COLO668 (cell line): ENCODE measurements around the gene PCDH9.

ENCODE experiments used
- DNase-seq: peaks from one replicate; lab custom pipeline; 2025; ENCODE audit not compliant: unreplicated experiment; lab: John Stamatoyannopoulos, UW

PCDH9 gene

DNA sequence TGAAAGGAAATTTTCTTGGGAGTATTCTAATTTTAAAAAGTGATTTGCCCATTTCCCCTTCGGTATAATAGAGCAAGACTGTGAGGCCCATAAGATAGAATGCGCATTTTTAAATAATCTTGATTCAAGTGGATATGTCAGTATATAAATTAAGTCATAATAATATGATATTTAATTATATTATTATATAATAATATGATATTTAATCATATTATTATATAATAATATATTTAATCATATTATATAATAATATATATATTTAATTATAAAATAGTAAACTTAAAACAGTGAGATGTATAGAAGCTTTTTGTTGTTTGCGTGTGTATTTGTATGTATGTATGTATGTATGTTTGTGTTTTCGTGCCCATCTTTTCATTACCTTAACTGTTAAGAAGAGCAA lies 682.5 kb downstream of the PCDH9 start:
- DNase-seq: no peak

DNA sequence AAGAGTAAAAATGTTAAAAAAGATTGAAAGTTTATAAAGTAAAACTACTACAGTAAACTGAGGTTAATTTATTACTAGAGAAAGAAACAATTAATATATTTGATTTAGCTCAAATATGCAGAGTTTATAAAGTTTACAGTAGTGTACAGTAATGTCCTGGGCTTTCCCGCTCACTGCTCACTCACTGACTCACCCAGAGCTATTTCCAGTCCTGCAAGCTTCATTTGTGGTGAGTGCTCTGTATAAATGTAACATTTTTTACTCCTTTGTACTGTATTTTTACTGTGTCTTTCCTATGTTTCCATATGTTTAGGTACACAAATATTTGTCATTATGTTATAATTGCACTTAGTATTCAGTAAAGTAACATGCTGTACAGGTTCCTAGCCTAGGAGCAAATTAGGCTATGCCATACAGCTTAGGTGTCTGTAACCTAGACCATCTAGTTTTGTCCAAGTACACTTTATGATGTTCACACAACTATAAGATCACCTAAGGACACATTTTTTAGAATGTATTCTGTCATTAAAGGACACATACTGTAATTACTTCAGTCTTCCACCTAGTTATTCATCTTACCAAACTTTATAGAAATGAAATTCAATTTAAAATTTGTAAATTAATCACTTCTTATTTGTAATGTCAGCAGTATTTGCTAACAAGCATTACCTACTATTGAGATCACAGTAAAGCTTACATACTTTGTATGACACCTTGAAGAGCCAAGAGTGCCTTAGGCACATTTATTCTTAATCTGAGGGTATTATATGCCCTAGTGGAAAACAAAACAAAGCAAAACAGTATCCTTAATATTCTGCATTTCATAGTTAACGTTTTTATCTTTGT lies 683.4 kb downstream of the PCDH9 start:
- no peak for DNase-seq

DNA sequence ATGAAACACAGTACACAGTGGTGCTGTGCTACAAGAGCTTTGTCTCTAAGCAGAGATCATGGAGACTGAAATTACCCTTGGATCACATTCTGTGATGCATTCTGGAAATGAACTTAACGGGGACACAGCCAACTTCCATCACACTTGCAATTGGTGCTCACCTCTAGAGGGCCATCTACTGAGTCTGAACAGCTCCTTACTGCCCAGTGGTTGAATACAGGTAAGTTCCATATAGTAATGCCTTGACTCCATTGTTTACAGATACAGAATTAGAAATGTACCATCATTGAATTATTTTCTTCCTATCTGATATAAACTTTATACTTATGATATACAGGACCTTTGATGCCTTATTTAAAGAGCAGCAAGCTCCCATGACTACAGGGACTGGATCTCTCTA lies 686.4 kb downstream of the PCDH9 start:
- DNase-seq: no peak

DNA sequence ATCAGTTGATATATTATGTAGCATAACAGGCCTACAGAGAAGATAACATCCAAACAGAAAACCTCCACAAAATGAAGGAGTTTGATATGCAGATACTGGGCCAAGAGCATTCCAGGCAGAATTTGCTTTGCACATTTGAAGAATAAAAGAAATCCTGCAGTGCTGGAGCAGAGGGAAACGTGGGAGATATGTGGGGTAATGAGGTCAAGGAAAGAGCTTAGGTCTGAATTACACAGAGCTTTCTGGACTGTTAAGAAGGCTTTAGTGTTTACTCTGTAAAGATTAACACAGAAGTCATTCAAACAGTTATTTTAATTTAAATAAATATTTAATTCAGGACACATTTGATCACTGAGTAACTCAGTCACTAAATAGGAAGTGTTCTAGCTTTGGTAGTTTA lies 692.7 kb downstream of the PCDH9 start:
- no peak for DNase-seq

DNA sequence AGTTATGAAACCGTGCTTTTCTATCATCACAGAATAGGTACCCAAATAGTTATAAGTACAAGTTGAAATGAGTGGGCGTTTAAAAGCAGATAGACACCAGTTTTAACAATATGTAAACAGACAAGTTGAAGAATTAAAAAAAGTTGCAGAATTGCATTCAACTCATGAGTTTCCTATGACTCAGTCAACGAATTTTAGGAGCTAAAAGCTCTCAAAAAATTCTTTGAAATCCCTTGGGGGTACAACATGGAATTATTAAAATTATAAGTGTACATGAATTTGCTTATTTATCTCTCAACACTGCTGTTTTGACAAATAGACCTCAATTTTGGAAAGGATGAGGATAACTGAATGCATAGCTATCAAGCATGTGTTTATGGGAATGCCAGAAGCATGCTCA lies 693.4 kb downstream of the PCDH9 start:
- no peak for DNase-seq

DNA sequence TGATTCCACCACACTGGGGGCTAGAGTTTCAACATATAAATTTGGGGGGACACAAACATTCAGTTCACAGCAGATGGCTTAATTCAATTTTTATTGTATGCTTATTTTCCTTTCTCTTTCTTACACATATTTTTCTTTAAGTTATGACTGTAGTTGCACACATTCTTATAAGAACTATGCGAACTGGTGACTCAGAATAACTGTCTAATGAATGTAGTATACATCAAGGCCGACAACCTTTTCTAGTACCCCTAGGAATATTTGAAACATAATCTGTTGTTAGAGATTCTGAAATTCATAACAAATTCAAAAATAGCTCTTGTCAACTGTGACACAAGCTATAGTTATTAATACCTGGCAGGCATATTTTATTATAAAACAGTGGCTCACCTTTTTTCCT lies 695.6 kb downstream of the PCDH9 start:
- no peak for DNase-seq

DNA sequence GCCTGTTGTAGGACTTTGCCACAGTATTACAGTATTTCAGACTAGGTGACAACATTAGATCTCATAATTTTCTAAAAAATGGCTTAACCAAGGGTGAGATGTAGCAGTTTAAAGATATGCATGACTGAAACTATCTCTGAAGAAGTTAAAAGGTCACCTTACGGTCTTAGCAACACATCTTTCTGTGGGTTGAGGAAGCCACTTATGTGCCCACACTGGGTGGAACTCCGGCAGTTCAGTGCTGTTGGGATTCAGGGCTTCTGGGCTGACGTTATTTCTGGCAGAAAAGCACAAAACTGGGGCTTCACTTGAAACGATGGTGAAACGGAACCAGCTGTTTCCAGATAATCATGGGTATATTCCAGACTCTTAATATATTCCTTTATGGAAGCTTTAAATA lies 697.3 kb downstream of the PCDH9 start:
- DNase-seq: no peak

DNA sequence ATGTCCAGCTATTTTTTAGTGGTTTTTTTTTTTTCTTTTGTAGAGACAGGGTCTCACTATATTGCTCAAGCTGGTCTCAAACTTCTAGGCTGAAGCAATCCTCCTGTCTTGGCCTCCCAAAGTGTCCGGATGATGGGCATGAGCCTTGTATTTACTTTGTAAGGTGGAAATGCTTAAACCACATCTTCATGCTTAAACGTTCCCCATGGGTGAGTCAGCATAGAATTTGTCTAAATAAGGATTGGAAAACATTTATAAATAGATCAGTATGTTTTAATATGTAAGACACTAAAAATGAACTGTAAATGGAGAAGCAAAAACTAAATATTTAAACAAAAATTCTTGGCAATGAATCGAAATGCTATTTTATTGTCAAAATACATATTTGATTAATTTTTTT lies 698.0 kb downstream of the PCDH9 start:
- no peak for DNase-seq

DNA sequence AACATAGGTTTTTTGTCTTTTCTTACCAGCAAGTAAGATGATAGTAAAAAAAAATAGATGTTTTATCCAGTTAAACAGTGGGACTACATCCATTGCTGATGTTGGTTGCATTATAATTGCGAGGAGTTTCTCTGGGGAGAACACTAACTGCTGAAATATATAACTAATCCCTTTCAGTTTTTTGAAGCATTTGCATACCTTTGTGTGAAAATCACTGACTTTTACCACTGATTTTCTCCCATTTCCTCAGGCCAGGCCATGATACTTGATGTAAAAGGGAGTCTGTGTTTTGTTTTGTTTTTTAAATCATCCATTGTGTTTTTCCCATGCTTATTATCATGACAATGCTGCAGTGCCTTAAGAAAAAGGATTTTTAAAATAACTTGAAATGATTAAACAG lies 699.5 kb downstream of the PCDH9 start:
- DNase-seq: no peak

DNA sequence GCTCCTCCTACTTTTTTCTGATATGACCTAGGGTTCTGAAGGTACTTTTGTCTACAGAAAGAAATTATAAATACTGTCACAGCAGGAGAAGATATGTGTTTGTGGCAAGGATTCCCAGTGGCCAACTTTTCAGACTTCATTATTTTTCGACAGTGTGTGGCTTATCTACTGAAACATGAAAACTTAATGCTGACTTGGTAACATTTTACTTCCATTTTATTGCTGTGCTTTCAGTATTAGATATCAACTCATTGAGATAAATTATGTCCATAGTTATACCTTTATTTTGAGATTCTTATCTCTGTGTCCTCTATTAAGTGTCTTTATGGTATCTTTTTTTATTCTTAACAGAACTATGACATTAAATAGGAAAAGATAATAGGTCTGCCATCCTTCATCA lies 700.0 kb downstream of the PCDH9 start:
- no peak for DNase-seq

DNA sequence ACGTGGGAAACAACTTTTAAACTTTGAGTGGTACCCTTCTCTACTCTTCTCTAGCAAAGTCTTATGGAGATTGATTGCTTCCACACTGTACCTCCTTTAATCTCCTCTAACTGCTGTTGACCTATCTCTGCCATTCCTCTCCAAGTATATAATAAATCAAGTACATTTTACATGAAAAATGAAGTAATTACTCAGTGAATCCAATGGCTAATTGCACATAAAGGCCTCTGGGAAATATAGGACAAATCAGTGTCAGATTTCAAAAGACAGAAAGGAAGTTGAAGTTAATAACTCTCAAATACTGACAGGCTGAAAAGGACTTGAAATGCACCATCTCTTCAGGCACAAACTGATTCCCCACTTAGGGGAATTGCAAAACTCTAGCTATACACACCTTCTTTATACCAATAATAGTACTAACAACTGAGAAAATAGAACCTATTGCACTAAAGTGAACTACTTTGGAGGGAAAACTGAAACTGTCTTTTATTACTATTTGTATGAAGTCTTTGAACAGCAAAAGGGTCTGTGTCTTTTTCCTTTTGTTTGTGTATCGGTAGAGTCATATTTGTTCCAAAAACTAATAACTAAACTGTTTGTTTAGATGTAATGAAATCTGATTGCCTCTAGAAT lies 701.1 kb downstream of the PCDH9 start:
- no peak for DNase-seq

DNA sequence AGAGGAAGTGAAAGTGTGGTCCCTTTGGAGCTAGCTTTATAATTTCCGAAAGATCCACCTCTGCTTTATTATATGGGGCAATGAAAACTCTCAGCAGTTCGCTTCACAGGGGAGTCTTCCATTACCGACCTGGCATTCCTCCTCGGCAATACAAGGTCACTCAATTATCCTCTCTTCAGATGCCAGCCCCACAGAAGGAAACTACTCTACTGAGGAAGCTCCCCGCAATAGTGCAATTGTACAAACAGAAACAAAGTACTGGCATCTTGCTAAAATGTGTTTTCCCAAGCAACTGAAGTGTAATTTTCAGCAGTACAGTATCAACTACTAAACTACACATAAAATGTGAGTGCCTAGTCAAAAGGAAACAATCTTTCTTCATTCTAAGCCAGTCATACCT lies 702.0 kb downstream of the PCDH9 start:
- no peak for DNase-seq

DNA sequence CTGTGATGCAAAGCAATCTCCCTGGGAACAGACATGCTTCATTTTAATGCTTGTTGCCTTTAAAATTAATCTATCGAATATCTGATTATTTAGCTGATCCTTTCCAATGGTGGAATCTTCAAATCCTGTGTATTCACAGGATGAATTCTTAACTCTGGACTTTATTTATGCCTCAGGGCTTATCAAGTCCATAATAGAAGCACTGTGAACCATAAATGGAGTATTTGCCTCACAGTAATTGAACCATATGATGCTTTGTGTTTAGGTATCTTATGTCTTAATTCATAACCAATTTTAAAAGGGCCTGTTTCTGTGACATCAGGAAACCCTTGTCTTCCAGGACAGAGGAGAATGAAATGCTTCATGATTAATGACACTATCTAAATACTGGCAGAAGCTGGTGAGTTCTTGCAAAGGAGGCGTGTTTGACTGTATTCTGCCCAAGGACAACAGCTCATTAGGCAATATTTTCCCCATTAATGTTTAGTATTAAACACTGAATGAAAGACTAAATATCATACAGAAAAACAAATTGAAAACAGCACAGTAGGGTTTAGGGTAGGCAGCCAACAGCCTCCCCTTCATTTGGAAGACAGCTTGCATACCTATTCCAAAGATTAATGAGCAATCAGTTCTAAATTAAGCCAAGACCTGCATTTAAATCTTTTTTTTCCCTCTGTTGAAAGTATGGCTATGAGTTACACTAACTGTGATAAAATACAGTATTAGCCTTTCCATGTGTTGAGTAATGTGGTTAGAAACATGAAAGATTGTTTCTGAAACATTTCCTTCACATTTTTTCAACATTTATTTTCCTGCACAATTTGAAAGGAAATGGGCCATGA lies 709.4 kb downstream of the PCDH9 start:
- DNase-seq: no peak

DNA sequence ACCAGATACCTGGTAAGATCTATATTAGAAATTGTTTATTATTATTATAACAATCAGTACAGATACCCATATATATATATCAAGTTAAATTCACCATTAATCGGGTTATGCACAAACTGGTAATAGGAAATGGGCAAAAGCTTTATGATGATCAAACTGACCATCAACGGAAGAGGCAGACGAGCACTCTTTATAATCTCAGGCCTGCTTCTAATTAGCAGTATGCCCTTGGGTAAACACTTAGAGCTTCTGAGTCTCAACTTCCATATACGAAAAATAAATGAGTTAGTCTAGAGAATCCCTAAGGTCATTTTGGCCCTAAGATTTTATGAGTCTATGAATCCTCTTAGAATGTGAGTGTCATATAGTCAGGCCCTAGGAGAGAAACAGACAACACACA lies 710.9 kb downstream of the PCDH9 start:
- DNase-seq: no peak

DNA sequence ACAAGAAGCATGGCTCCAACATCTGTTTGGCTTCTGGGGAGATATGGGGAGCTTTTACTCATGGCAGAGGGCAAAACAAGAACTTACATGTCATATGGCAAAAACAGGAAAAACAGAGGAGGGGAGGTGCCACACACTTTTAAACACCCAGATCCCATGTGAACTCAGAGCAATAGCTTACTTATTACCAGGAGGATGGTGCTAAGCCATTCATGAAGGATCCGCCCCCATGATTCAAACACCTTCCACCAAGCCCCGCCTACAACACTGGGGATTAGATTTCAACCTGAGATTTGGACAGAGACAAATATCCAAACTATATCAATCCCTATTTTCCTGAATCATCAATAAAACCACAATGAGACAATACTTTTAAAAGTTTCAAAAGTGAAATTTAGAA lies 712.1 kb downstream of the PCDH9 start:
- DNase-seq: no peak

DNA sequence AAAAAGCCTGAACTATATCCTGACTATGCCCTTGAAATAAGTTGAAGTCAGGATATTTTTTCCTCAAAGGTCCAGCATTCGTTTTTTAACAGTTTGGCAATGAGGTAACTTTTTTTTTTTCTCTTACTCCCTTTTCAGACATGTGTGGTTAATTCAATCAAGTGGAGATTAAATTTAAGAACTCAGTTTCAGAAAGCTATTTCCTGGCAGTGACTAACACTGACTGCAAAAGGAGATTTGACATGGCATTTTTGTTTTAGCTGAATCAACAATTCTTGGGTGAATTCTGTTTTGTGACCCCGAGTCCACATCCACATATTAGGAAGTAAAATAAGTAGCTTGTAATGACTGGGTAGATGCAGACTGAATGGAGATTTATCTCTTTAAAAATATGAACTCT lies 716.4 kb downstream of the PCDH9 start:
- DNase-seq: no peak

DNA sequence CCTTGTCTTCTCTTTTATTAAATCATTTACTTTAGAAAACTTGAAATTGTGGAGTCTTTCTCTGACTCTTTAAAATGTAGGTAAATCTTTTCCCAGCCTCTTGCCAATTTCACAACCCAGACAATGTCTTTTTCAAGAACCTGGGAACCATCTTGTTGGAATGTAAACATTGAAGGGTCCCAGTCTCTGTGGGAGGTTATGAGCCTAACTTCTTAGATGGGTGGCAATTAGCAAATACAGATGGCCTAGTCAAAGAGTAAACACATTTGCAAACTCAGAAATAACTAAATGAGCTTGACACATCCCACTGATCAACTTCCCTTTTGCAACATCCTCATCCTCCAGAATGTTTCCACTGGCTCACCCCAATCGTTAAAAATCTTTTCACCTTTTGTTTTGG lies 721.0 kb downstream of the PCDH9 start:
- DNase-seq: no peak

DNA sequence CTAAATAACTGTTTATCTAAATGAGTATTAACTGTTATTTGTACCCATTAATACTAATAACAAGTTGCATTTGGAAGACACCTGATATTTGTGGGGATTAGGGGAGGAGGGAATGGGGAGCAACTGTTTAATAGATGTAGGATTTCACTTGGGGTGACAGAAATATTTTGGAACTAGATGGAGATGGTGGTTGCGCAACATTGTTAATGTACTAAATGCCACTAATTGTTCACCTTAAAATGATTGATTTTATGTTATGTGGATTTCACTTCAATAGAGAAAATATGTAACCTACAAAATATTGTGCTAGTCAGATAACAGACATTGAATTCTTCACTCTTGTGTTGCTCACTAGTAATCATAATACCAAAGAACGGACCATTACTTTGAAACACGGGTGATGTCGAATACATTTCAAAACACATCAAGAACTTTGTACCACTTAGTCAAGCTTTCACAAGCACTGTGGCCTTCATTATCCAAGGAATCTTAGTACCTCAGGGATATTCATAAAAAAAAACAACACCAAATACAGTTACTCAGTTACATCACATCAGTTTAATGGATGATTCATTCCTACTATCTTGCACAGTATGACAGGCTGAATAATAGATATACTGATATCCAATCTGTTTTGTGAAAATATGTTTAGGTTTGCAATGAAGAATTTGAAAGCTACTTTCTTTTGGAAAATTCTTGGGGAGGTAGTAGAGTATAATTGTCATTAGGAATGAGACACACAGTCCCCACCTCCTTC lies 721.8 kb downstream of the PCDH9 start:
- no peak for DNase-seq

DNA sequence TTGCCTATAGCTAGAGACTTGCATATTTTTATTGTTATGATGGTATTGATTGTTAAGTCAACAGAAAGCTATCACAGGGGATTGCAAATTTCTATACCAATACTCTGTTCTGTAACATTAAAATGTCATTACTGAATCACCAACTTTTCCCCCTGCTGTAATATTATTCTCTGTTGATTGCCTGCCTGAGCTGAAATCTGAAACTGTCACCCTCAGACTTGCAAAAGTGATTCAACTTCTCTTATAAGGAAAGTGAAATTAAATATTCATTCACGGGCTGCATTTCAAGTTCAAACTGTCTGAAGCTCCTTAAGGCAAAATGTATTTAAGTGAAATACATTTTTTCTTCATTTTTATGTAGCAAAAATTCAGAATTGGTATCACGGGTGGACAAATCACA lies 723.2 kb downstream of the PCDH9 start:
- no peak for DNase-seq

DNA sequence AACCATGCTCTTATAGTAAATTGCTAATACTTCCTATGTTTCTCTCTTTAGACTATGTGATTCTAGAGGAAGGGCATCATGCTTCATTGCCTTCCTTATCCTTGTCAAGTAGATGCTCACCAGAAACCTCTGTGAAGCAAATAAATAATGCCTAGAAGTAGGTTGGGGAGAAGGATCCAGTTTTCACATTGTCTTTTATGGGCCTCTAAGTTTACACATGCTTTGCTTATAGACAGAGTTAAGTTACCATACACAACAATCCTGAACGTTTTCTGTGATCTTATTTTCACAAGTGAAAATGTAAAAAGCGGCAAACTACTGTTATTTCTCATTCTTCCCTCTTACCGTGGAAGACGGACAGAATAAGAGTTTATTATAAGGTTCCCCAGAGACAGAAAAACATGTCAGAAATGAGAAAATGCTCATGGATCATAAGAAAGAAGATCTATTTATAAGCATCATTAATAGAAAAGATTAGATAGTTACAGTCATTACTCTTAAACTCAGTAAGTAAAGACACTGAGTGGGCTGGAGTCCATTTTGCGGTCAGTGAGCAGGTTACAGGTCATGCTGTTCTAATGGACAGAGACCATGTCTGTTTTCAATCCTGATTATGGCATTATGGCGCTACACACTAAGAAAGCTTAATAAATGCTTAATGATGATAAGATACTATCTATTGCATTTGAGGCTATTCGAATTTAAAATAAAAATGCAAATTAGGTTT lies 723.9 kb downstream of the PCDH9 start:
- DNase-seq: no peak

DNA sequence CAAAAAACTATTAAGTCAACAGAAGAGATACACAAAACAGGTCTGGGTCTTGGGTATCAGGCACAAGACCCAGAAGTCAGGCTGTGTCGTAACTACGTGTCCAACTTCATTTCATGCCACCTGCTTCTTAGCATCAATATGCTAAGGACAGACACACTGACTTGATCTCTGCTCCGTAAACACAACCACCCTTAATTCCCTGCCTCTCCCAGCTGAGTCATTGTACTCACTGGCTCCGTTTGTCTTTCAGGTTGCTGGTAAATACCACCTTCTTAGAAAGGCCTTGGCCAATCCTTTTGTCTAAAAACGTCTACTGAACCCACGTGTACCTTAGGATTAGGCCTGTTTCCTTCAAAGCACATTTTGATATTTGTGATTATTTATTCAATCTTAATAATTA lies 726.2 kb downstream of the PCDH9 start:
- DNase-seq: no peak
